ENCODE measurements around the gene ZDHHC13.

Gene ZDHHC13

DNA sequence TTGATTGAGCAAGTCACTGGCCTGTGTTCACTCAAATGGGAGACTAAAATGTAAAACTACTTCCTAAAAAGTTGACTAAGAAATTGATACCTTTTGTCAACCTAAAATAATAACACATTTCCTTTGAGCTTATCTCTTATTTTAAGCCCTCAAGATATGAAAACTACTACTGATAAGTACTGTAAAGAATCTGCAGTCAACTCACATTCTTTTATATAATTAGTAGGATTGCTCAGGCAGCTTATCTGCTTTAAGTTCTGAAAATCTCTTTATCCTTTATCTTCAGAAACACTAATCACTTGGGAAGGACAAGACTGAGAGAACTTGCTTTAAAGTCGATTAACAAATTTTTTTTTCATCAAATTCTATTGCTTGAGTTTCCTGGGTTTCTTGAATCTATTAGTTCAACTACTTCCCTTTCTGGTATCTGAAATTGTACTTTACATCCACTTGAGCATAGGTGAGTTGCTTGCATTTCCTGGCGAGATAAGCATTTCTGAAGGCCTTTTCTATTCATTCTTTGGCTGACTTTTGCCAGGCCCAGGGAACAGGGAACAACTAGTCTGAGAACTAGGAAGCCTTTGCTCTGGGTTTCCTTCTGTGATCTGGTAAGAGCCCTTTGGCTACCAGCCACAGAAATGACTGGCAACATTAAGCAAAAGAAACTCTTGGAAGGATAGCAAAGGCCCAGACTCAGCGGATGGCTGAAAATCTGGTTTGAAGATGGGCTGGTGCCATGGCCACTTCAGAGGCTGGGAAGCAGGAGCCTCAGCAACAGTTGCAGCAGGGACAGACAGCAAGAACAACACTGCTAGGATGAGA is 104.1 kb downstream of the ZDHHC13 start:
- H3K9me3 ChIP-seq = no peaks in the 10 kb centered on the region
- no peak overlapping the region for H3K4me3 ChIP-seq
- H3K4me1 ChIP-seq = no peaks in the 10 kb centered on the region
- intact Hi-C loops (cut with DNase I; ENCODE audit: low total_unique reads) = no loop called here
- no peaks in the 10 kb centered on the region for H3K27me3 ChIP-seq
- no peak for TF ChIP-seq CTCF (IDR thresholded peaks at IDR 0.05)
- DNase-seq = no peak
- no peak overlapping the region for H3K27ac ChIP-seq
- H3K36me3 ChIP-seq = no peaks in the 10 kb centered on the region

DNA sequence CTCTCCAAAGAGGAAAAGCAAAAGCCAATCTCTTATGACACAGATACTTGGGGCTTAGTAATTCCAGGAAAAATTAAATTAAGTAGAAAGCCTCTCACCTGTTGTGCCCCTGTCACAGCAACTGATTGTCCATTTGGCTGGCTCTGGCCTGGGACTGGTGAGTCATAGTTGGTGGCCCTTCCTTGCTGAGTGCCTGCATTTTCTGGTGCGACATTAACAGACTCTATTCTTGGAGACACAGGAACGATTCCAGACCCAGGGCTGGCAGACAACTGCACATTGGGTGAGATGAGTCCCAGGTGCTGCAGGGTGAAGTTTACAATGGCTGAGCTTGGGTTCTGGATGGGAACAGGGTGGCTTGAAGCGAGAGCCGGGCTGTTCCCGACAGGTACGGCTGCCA is 108.2 kb downstream of the ZDHHC13 start:
- Histone ChIP-seq H3K9me3 (no peaks in the 10 kb centered on the region), H3K27me3 (no peaks in the 10 kb centered on the region), H3K4me1 (no peaks in the 10 kb centered on the region), H3K27ac (no peak overlapping the region), H3K4me3 (no peak overlapping the region), H3K36me3 (no peaks in the 10 kb centered on the region)
- DNase-seq = no peak
- intact Hi-C loops (cut with DNase I; ENCODE audit: low total_unique reads) = no loop called here
- no peak for TF ChIP-seq CTCF (IDR thresholded peaks at IDR 0.05)

DNA sequence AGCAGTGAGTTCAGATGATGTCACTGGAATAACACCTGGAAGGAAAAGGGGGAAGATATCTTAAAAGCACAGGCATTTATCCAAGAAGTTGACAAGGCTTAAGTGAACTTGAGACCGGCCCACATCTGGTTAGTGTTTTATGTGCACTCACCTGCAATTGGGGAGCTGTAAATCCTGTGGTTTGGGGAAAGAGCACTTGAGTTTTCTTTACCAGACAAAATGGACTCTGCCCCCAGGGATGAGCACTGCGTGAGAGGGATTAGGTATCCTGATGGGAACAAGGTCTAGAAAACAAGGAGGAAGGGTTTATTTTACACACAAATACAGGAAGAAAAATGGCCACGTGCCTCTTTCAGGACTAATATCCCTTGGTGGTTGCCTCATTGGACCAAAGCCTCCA is 108.6 kb downstream of the ZDHHC13 start:
- Histone ChIP-seq H3K36me3 (no peaks in the 10 kb centered on the region), H3K27me3 (no peaks in the 10 kb centered on the region), H3K4me1 (no peaks in the 10 kb centered on the region), H3K4me3 (no peak overlapping the region), H3K27ac (no peak overlapping the region), H3K9me3 (no peaks in the 10 kb centered on the region)
- no peak for TF ChIP-seq CTCF (IDR thresholded peaks at IDR 0.05)
- DNase-seq = no peak
- intact Hi-C loops (cut with DNase I; ENCODE audit: low total_unique reads) = no loop called here
